ENCODE measurements around the gene CACNA1S. TPM values are rescaled to one million over a fixed set of nuclear protein-coding genes. Genes with fewer than 3 reads are reported as not detected.

The CACNA1S gene
- total RNA-seq, 1 donor from 2014 or later = not detected

DNA sequence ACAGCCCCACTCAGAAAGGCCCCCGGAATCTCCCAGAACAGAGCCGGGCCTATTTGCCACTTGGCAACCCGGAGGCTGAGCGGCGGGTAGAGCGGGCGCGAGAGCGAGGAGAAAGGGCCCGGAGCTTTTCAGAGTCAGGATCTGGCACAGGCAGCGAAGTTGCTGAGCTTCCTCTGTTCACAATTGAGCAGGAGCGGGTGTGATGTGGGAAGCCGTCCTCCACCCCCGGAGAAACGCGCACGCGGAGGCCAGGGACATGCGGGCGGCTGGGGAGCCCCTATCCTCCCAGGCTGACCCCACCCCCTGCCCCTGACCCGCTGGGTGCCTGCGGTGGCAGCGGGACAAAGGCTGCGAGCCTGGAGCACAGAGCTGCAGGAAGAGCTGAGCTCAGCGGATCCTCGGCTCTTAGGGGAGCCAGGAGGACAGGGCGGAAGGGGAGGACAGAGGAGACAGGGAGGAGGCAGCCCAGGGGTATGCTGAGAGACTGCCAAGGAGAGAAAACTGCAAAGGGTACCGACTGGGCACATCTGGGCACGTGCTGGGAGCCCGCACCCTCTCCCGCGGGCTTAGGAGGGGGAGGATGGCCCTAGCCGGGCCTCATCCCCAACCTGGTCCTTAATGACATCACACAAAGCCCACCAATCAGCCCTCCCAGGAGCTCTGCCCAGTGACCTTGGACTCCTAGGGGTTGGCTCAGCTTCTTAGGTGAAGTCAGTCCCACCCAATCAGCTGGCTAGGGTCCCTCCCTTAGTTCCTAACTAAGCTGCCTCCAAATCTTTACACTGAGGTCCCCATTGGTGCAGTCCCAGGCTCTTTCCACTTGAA is 98.0 kb downstream of the CACNA1S start:
- no peak for DNase-seq (ENCODE audit: low spot score)

- no peak for DNase-seq (ENCODE audit: low spot score)
These were observed 99.2 kb downstream of the CACNA1S start for GRCh38 chr1:201013031-201013485.

- DNase-seq (ENCODE audit: low spot score) = no peak
These were observed 100.6 kb downstream of the CACNA1S start for GRCh38 chr1:201011616-201012015.

DNA sequence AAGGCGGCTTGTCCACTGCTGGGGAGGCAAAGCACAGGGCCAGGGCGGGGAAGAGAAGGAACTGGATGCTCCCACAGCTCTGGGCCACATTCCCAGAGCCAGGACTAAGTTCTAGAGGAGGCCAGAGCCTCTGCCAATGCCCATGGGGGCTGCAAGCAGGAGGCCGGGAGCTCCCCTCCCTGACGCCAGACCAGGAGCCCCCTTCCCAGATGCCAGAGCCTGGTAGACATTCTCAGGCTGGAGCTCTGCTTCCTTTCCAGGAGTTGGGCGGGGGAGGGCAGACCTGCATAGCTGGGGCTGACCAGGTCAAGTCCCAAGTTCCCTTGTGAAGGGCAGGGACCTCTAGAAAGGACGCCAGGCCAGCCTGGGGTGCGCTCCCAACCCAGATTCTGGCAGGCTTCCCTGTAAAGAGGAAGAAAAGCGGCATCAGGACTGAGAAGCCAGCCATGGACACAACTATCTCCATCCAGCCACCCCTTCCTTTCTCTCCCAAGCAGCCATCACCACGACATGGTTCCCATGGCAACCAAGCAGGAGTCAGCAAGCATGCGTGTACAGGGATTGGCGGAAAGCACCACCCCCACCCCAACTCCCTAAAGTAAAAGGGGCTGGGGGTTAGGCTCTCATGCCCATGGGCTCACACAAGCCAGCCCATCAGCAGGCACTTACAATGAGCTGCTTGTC is 102.1 kb downstream of the CACNA1S start:
- no peak for DNase-seq (ENCODE audit: low spot score)

GRCh38 chr1:201008666-201009360 is 103.4 kb downstream of the CACNA1S start:
- DNase-seq (ENCODE audit: low spot score) = no peak

DNA sequence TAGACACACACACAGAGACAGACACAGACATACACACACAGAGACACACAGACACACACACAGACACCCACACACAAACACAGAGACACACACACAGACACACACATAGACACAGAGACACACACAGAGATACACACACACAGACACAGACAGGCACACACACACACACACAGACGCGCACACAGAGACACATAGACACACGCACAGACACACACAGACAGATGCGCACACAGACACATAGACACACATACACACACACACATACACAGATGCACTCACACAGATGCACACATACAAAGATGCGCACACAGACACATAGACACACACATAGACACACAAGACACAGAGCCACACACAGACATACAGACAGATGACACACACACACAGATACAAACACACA is 104.7 kb downstream of the CACNA1S start:
- no peak for DNase-seq (ENCODE audit: low spot score)

DNA sequence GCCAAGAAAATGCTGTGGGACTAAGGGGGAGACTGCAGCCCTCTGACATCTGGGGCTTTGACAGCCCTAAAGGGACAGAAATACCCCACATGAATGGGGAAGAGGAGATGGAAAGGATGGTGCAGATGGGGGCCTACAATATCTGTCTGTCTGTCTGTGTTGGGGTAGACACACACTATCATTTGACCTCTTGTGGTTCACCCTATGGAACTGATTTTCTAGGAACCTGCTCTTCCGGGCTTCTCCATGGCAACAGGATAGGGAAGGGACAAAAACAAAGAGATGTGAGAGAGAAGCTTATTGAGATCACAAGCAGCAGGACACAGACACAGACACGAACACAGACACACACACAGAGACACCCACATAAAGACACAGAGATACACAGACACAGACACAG is 105.8 kb downstream of the CACNA1S start:
- no peak for DNase-seq (ENCODE audit: low spot score)

DNA sequence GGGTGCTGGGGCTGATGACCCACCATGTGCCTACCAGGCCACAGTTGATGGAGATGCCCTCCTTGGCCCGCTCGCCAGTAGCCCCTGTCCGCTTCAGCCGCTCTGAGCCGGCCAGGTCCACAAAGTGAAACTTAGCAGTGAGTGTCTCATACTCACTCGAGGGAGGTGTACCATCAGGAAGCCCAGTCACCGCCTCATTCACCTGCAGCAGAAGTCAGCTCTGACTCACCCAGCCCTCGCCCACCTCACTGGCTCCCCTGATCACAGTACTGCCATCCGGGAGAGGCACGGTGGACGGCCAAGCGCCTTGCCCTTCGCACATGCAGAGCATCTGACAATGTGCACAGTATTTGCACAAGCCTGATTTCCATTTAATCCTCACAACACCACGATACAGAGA is 107.5 kb downstream of the CACNA1S start:
- no peak for DNase-seq (ENCODE audit: low spot score)

DNA sequence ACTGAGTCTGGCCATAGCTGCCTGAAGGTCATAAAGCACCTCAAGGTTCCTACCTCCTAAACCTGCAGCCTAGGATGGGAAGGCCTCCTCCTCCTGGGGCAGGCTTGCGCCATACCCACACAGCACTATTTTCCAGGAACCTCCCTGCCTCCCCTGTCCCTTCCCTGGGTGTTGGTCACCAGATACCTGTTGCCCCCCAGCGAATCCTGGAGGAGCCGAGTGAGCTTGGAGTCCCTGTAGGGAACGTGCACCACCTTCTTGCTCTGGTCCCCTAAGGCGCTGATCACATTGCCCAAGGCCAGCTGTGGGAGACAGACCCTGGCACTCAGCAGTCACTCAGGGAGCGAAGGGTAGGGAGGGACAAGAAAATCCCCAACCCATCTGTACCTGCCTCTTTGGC is 108.1 kb downstream of the CACNA1S start:
- no peak for DNase-seq (ENCODE audit: low spot score)

GRCh38 chr1:201002510-201002909 is 109.7 kb downstream of the CACNA1S start:
- no peak for DNase-seq (ENCODE audit: low spot score)

GRCh38 chr1:201001962-201002361 is 110.3 kb downstream of the CACNA1S start:
- DNase-seq (ENCODE audit: low spot score) = no peak

- DNase-seq (ENCODE audit: low spot score) = no peak
These were observed 111.8 kb downstream of the CACNA1S start for GRCh38 chr1:201000391-201000790.

DNA sequence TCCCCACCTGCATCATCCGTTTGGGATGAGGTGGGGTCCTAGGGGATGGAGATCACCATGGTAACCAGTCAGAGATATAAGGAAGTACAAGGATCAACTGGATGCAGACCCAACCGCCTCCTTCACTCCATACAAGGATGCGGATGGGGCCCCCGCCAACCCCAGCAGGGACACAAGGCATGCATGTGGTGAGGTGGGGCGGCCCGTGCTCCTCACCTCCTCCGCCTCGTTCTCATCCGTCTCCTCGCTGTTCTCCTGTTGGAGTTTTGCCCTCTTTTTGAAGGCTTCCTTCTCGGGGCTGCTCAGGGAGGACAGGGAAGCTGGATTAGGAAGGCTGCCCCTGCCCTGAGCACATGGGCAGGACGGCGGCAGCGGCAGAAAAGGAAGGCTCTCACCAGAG is 112.6 kb downstream of the CACNA1S start:
- no peak for DNase-seq (ENCODE audit: low spot score)

GRCh38 chr1:200998323-200998722 is 113.9 kb downstream of the CACNA1S start:
- DNase-seq (ENCODE audit: low spot score) = peak; percentile 57

DNA sequence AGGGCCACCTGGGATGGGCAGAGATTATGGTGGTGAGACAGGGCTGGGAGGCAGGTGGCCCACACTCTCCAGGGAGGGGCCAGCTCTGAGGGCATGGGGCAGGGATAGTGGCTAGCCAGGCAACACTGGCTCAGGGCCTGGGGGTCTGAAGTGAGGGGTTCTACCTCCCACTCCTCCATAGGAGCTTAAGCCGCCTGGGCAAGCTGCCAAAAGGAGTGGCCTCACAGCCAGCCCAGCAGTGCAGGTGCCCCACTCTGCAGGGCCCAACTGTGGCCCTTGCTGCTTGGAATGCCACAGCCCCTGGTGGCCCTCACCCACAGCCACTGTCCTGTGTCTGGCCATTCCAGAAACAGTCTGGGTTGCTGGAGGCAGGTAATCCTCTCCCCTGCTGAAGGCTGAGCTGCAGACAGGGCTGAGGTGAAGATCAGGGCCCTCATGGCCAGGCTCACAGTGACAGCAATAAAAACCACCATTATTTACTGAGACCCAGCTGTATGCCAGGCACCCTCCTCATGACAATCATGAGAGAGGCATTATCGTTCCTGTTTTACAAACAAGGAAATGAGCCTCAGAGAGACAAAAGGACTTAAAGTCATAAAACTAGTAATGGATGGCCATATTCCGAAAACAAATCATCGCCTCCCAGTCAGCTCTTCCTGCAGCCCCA is 119.7 kb downstream of the CACNA1S start:
- no peak for DNase-seq (ENCODE audit: low spot score)

GRCh38 chr1:200991097-200991614 is 121.1 kb downstream of the CACNA1S start:
- DNase-seq (ENCODE audit: low spot score) = no peak

DNA sequence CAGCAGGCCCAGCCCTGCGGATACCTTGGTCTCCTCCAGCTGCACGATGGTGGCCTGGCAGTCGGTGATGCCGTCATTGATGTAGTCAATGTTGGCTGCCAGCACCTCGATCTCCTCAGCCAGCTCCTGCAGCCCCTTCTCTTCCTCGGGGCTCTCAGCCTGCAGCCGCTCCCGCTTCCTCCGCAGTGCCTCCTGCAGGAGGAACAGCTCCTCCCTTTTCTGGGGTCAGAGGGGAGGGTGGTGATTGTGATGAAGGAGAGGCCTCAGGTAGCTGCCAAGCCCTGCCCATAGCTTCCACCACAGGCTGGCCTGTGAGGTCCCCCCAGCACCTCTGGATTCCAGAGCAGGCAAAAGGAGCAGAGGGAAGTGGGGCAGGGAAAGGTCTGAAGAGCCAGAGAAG is 122.1 kb downstream of the CACNA1S start:
- no peak for DNase-seq (ENCODE audit: low spot score)

Other genes with a start within 250 kb of the CACNA1S start
- not detected for gene GPR25, start 239.4 kb downstream of the CACNA1S start, total RNA-seq
- 83.2 TPM for gene INAVA, start 217.5 kb downstream of the CACNA1S start, total RNA-seq
- gene KIF21B, start 88.7 kb downstream of the CACNA1S start, total RNA-seq = 10.7 TPM
- gene ASCL5, start 14.8 kb upstream of the CACNA1S start, total RNA-seq = not detected
- gene TMEM9, start 42.0 kb upstream of the CACNA1S start, total RNA-seq = 55.3 TPM
- 0.16 TPM for gene IGFN1, start 78.4 kb upstream of the CACNA1S start, total RNA-seq
- 58.1 TPM for gene PKP1, start 171.1 kb upstream of the CACNA1S start, total RNA-seq

Measured in ureter (tissue), 1 donor.